Measurements from ENCODE around the gene P2RY6.
"Not testable (repeated sequence)": the region's sequence is repeated elsewhere in the genome, so short reads cannot be mapped to it uniquely, and the experiment has no call there.

The P2RY6 gene

GRCh38 chr11:73271936-73272679 is at the start of gene P2RY6:
P2RY6 (plus strand) TSS chr11:73272338; CDS start chr11:73296519, 24,181 bp downstream.
- DNase-seq = peak; percentile 79

- peak; percentile 58 for DNase-seq
These were observed 48.0 kb upstream of the P2RY6 start for GRCh38 chr11:73223998-73224730.

GRCh38 chr11:73225001-73225686 is 47.0 kb upstream of the P2RY6 start:
- no peak for DNase-seq

GRCh38 chr11:73225851-73226250 is 46.3 kb upstream of the P2RY6 start:
- no peak for DNase-seq

- no peak for DNase-seq
These were observed 45.7 kb upstream of the P2RY6 start for GRCh38 chr11:73226297-73227006.

- no peak for DNase-seq
These were observed 44.4 kb upstream of the P2RY6 start for GRCh38 chr11:73227571-73228211.

GRCh38 chr11:73228268-73229134 is 43.6 kb upstream of the P2RY6 start:
- DNase-seq = no peak

GRCh38 chr11:73229321-73229895 is 42.7 kb upstream of the P2RY6 start:
- DNase-seq = no peak

GRCh38 chr11:73229896-73230875 is 42.0 kb upstream of the P2RY6 start:
- no peak for DNase-seq

GRCh38 chr11:73230931-73231330 is 41.2 kb upstream of the P2RY6 start:
- no peak for DNase-seq

GRCh38 chr11:73232487-73232886 is 39.7 kb upstream of the P2RY6 start:
- DNase-seq = not testable (repeated sequence)

GRCh38 chr11:73233211-73233610 is 38.9 kb upstream of the P2RY6 start:
- no peak for DNase-seq

- no peak for DNase-seq
These were observed 38.3 kb upstream of the P2RY6 start for GRCh38 chr11:73233692-73234470.

- DNase-seq = no peak
These were observed 37.5 kb upstream of the P2RY6 start for GRCh38 chr11:73234471-73235181.

- DNase-seq = no peak
These were observed 36.8 kb upstream of the P2RY6 start for GRCh38 chr11:73235236-73235786.

- DNase-seq = no peak
These were observed 35.9 kb upstream of the P2RY6 start for GRCh38 chr11:73236205-73236765.

GRCh38 chr11:73236854-73237253 is 35.3 kb upstream of the P2RY6 start:
- peak; percentile 92 for DNase-seq

Measured in OCI-M1 (cell line).